Loucy (cell line): ENCODE measurements around the gene CDH4.

Source experiments
- H2AFZ ChIP-seq: fragments of 200-600 bp; sonication (generic); 2 replicates; pipeline ENCODE4 v1.6.0; 2016; ENCODE audit warnings: antibody characterized with exemption, mild to moderate bottlenecking, low read length, moderate library complexity
- H3F3A ChIP-seq: fragments of 200-600 bp; 2 replicates; pipeline ENCODE4 v1.6.0; 2016; ENCODE audit warnings: antibody characterized with exemption, low read depth, mild to moderate bottlenecking
- H3K27me3 ChIP-seq: fragments of 200-600 bp; sonication (generic); 2 replicates; pipeline ENCODE4 v1.6.1; 2014; ENCODE audit warnings: low read length, mild to moderate bottlenecking; ENCODE audit not compliant: insufficient read depth, poor library complexity, severe bottlenecking
- H3K36me3 ChIP-seq: fragments of 200-600 bp; sonication (generic); 2 replicates; pipeline ENCODE4 v1.6.1; 2016; ENCODE audit warnings: low read length; ENCODE audit not compliant: insufficient read depth
- H3K4me1 ChIP-seq: fragments of 200-600 bp; sonication (generic); 2 replicates; pipeline ENCODE4 v1.5.1; 2014; ENCODE audit warnings: low read length, mild to moderate bottlenecking; ENCODE audit not compliant: insufficient read depth, poor library complexity, severe bottlenecking
- H3K4me2 ChIP-seq: fragments of 200-600 bp; sonication (generic); 2 replicates; pipeline ENCODE4 v1.6.0; 2014; ENCODE audit warnings: antibody characterized with exemption, low read length, low read depth, mild to moderate bottlenecking; ENCODE audit not compliant: poor library complexity, severe bottlenecking
- H3K4me3 ChIP-seq: fragments of 200-600 bp; sonication (generic); 2 replicates; pipeline ENCODE4 v1.5.1; 2014; ENCODE audit warnings: low read length, mild to moderate bottlenecking, mixed read lengths; ENCODE audit not compliant: poor library complexity, severe bottlenecking
- H3K79me2 ChIP-seq: fragments of 200-600 bp; sonication (generic); 2 replicates; pipeline ENCODE4 v1.6.1; 2014; ENCODE audit warnings: low read length; ENCODE audit not compliant: insufficient read depth
- H3K9ac ChIP-seq: fragments of 200-600 bp; sonication (generic); 2 replicates; pipeline ENCODE4 v1.6.0; 2014; ENCODE audit warnings: mild to moderate bottlenecking, low read depth, low read length, moderate library complexity; ENCODE audit not compliant: poor library complexity, severe bottlenecking
- H3K9me2 ChIP-seq: fragments of 200-600 bp; sonication (generic); replicated peaks from 2 replicates; pipeline ENCODE4 v1.6.1; 2016; ENCODE audit warnings: low read depth, low read length, mixed read lengths
- H3K9me3 ChIP-seq: fragments of 200-600 bp; sonication (generic); 2 replicates; pipeline ENCODE4 v1.6.1; 2014; ENCODE audit warnings: mild to moderate bottlenecking, antibody characterized with exemption, low read length, low read depth; ENCODE audit not compliant: insufficient read depth
- H4K20me1 ChIP-seq: fragments of 200-600 bp; sonication (generic); 2 replicates; pipeline ENCODE4 v1.6.0; 2014; ENCODE audit warnings: antibody characterized with exemption, low read length, mild to moderate bottlenecking; ENCODE audit not compliant: insufficient read depth, poor library complexity, severe bottlenecking
- CTCF ChIP-seq: fragments of 200-600 bp; sonication (generic); conservative IDR thresholded peaks from 2 replicates; pipeline ENCODE4 v1.5.1; 2014; ENCODE audit warnings: mild to moderate bottlenecking, antibody characterized with exemption, low read length
- EZH2phosphoT487 ChIP-seq: fragments of 200-600 bp; IDR thresholded peaks from 2 replicates; pipeline ENCODE4 v1.6.1; 2018; ENCODE audit warnings: antibody characterized with exemption, mild to moderate bottlenecking, moderate library complexity, borderline replicate concordance

Gene CDH4

GRCh38 chr20:61296629-61297019 lies 44.6 kb downstream of the CDH4 start:
- H3K9me2 ChIP-seq = no peaks in the 10 kb centered on the region
- TF ChIP-seq EZH2phosphoT487 (no peak), CTCF (no peak)

GRCh38 chr20:61297491-61297890 lies 45.4 kb downstream of the CDH4 start:
- H3F3A ChIP-seq = no peaks in the 10 kb centered on the region
- H3K79me2 ChIP-seq = no peaks in the 10 kb centered on the region
- H3K27me3 ChIP-seq = no peaks in the 10 kb centered on the region
- no peaks in the 10 kb centered on the region for H3K36me3 ChIP-seq
- H3K9ac ChIP-seq = no peak overlapping the region
- H3K4me1 ChIP-seq = no peaks in the 10 kb centered on the region
- H3K9me2 ChIP-seq = no peaks in the 10 kb centered on the region
- no peak overlapping the region for H3K4me3 ChIP-seq
- H2AFZ ChIP-seq = no peak overlapping the region
- H4K20me1 ChIP-seq = no peaks in the 10 kb centered on the region
- no peaks in the 10 kb centered on the region for H3K9me3 ChIP-seq
- no peak overlapping the region for H3K4me2 ChIP-seq
- TF ChIP-seq EZH2phosphoT487 (no peak), CTCF (no peak)

More at GRCh38 chr20:61296629-61297019, 44.6 kb downstream of the CDH4 start:
- Histone ChIP-seq H3K4me3 (no peak overlapping the region), H3K9me3 (no peaks in the 10 kb centered on the region), H3K4me2 (no peak overlapping the region), H3F3A (no peaks in the 10 kb centered on the region), H3K9ac (no peak overlapping the region), H3K27me3 (no peaks in the 10 kb centered on the region), H2AFZ (no peak overlapping the region), H4K20me1 (no peaks in the 10 kb centered on the region), H3K36me3 (no peaks in the 10 kb centered on the region), H3K4me1 (no peaks in the 10 kb centered on the region), H3K79me2 (no peaks in the 10 kb centered on the region)

DNA sequence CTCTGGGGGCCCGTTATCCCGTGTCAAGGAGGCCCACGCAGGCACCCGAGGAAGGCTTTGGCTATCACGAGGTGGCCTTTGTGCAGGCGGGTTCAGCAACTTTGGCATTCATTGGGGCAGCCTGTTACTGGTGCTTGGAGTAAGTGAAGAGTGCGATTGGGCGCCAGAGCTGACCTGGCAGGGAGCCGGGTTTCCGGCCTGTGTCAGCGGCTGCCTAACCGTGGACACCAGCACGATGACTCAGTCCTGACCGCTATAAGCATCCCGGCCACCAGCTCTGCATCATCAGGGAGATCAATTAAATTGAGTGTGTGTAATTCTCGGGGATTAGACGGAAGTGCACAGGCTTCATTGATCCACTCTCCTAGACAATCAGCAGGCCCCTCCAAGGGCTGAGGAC lies 45.9 kb downstream of the CDH4 start:
- Histone ChIP-seq H3K4me3 (no peak overlapping the region), H3K36me3 (no peaks in the 10 kb centered on the region), H3K4me1 (no peaks in the 10 kb centered on the region), H3K79me2 (no peaks in the 10 kb centered on the region), H2AFZ (no peak overlapping the region), H3K9me3 (no peaks in the 10 kb centered on the region), H3K4me2 (no peak overlapping the region), H3K9ac (no peak overlapping the region), H3K9me2 (no peaks in the 10 kb centered on the region), H4K20me1 (no peaks in the 10 kb centered on the region), H3F3A (no peaks in the 10 kb centered on the region), H3K27me3 (no peaks in the 10 kb centered on the region)
- TF ChIP-seq CTCF = no peak
- no peak for TF ChIP-seq EZH2phosphoT487
